Spleen (tissue), 7 donors: ENCODE data around the gene SLC5A5.

Source experiments
- POLR2A ChIP-seq, 3 donors: fragments of 450-650 bp; IDR thresholded peaks; one replicate each; pipeline ENCODE4 v1.5.1; 2017; ENCODE audit warnings: antibody characterized with exemption in 3 of 3, mild to moderate bottlenecking in 1 of 3
- POLR2AphosphoS5 ChIP-seq, 3 donors: sonication (generic); formaldehyde crosslinking; IDR thresholded peaks; one replicate each; pipeline ENCODE4 v1.5.1; 2017; ENCODE audit warnings: antibody characterized with exemption in 3 of 3
- TF ChIP-seq, protein P1 (sequence below), 11 experiments: fragments of 200-600 bp in 7 of 11; fragments of 450-650 bp in 4 of 11; sonication (generic) in 4 of 11; IDR thresholded peaks in 8 of 11; conservative IDR thresholded peaks in 3 of 11; 1 replicate in 7 of 11; 2 replicates in 4 of 11; pipeline versions ENCODE4 v1.4.0 to v1.8.0; 2016 to 2021; ENCODE audit warnings: antibody characterized with exemption in 11 of 11, inconsistent platforms in 4 of 11, mild to moderate bottlenecking in 1 of 11
- donor health status: DM: no; HTN: no; CAD: no; lungs with moderate emphysema.
- donor health status: DM: no; HTN: no; CAD: no.
- donor health status: DM: no; HTN: no; CAD: no.

DNA sequence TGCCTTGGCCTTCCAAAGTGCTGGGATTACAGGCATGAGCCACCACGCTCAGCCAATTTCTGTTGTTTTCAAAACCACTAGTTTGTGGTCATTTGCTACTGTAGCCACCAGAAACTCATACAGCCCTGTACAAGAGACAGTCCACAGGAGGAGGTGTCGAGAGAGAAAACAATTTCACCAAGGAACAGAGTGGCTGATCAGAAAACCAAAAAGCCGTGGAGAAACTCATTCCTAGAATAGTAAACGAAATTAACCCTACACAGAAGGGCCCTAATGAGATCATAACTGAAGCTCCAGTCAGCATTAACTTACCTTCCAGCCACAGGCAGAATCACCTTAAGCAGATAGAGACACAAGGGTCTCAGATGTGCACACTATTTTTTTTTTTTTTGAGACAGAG, 57.3 kb downstream of the SLC5A5 start:
- TF ChIP-seq, protein P1, sequence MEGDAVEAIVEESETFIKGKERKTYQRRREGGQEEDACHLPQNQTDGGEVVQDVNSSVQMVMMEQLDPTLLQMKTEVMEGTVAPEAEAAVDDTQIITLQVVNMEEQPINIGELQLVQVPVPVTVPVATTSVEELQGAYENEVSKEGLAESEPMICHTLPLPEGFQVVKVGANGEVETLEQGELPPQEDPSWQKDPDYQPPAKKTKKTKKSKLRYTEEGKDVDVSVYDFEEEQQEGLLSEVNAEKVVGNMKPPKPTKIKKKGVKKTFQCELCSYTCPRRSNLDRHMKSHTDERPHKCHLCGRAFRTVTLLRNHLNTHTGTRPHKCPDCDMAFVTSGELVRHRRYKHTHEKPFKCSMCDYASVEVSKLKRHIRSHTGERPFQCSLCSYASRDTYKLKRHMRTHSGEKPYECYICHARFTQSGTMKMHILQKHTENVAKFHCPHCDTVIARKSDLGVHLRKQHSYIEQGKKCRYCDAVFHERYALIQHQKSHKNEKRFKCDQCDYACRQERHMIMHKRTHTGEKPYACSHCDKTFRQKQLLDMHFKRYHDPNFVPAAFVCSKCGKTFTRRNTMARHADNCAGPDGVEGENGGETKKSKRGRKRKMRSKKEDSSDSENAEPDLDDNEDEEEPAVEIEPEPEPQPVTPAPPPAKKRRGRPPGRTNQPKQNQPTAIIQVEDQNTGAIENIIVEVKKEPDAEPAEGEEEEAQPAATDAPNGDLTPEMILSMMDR (IDR thresholded peaks at IDR 0.05 in 8 of 11, conservative IDR thresholded peaks at IDR 0.05 in 3 of 11) = no peak
- TF ChIP-seq POLR2AphosphoS5 (IDR thresholded peaks at IDR 0.05) (no peak), POLR2A (IDR thresholded peaks at IDR 0.05) (no peak)
